NCI-H226 (cell line): ENCODE data around the gene PAPPA2.
"Not testable (repeated sequence)": the region's sequence is repeated elsewhere in the genome, so short reads cannot be mapped to it uniquely, and the experiment has no call there.

Experiments used
- DNase-seq: peaks from one replicate; pipeline ENCODE4 v3.0.0-alpha.2; 2015

PAPPA2 gene

DNA sequence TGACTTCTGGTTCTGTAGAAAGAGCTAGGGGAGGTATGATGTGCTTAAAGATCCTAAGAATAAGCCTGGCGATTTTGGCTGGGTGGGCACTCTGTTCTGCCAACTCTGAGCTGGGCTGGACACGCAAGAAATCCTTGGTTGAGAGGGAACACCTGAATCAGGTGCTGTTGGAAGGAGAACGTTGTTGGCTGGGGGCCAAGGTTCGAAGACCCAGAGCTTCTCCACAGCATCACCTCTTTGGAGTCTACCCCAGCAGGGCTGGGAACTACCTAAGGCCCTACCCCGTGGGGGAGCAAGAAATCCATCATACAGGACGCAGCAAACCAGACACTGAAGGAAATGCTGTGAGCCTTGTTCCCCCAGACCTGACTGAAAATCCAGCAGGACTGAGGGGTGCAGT is 93.3 kb downstream of the PAPPA2 start:
- no peak for DNase-seq

DNA sequence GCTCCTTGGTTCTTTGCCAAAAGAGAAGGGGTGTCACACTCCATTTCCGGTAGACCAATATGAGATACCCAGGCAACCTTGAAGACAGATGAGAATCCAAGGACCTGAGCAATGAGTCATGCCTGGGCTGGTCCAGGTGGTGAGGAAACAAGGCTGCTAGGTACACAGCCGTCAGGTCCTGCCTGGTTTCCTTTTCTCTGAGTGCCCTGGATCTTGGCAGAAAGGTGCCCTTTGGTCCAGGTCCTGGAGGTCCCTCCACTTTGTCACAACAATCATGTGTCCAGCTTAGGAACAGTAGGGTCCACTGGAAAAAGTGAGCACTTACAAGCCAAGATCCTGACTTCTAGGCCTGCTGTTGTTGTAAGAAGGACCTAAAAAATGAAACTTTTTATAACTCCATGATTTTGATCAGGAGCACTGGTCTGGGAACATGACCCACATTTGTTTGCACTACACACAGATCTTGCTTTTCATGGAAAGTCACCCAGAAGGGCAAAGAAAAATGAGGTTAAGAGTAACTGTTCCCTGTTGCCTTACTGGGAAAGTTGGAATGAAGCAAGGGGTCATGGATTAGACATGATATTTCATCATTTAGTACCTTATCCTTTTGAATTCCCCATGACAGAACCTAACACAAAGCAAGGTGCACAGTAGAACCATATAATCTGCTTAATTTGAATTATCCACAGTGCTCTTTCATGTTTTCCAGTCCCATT is 94.7 kb downstream of the PAPPA2 start:
- DNase-seq = no peak

GRCh38 chr1:176558561-176558960 is 95.6 kb downstream of the PAPPA2 start:
- DNase-seq = no peak

DNA sequence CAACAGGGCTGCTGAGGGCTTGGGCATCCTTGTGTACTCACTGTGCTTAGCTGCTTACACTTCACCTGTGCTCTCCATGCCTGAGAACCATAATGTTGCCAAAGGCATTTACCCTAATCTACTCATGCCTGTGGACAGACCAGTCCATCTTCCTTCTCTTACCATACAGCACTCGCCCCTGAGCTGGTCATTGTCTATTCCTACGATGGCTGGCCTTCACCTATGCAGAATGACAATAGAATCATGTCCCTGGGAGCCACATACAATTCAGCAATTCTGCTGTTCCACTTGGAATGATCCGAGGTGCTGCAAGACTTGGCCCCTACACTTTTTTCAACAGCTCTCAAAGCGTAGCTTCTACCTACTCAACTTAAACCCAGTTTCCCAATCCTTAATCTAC is 96.5 kb downstream of the PAPPA2 start:
- DNase-seq = no peak

GRCh38 chr1:176559878-176560277 is 96.9 kb downstream of the PAPPA2 start:
- DNase-seq = peak; percentile 7

DNA sequence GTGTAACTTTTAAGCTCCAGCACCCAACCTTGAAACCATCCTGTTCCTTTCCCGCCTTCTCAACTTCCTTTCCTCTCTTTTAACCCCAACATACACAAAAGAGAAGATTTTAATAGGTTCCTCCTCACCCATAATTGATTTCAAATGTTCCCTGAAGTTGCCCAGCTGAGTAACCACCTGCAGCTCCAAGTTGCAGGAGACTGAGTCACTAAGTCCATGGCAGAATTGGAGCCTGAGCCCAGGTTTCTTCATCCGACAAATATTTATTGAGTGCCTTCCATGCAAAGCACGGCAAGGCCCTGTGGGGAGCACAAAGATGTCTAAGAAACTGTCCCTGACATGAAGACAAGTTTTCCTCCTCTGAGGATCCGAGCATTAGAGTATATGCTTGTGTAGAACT is 97.7 kb downstream of the PAPPA2 start:
- no peak for DNase-seq

DNA sequence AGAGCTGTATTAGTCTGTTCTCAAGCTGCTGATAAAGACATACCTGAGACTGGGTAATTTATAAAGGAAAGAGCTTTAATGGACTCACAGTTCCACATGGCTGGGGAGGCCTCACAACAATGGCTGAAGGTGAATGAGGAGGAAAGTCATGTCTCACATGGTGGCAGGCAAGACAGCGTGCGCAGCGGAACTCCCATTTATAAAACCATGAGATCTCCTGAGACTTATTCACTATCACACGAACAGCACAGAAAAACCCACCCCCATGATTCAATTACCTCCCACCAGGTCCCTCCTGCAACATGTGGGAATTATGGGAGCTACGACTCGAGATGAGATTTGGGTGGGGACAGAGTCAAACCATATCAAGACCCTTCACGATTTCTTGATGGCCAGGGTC is 98.8 kb downstream of the PAPPA2 start:
- not testable (repeated sequence) for DNase-seq

DNA sequence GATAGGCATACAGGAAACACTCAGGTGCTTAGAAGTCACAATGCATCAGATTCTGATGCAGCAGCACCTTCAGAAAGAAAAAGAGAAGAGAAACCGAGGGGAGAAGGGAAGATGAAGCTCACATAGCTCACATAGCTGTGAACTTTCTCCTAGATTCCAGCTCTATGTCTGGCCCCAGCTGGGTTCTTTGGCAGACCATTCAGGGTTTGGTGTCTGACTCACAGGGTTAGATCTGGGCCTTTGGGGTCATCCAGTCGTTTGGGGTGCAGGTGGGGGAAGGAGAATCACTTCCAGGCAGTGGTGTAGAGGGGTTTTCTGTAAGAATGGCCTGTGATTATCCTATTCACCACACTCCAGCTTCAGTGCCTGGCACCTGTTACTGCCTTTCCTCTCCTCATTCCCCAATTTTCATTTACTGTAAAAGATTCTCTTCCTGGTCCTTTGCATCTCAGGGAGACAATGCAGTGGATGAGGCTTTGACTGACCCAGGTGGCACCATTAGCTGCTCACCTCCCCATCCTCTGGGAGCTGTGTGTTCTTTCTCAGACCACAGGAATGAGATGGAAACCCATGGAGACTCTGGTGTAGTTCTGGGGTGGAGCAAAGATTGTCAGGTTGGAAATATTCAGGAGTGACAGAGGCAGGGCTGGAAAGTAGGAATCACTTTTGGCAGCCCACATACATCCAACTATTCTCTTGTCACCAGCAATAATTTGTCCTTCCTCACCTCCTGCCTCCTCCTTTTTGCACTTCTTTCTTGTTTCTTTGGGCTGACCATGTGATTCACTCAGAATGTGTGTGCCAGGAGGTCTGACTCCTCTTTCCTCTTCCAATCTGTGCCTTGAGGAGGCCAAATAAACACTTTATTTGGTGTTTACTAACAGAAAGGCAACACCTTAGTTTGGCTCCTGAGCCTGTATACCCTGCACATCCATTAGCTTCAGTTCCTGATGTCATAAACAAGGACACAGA is 103.3 kb downstream of the PAPPA2 start:
- no peak for DNase-seq

- DNase-seq = no peak
Measured at GRCh38 chr1:176567190-176567794, 104.3 kb downstream of the PAPPA2 start.

DNA sequence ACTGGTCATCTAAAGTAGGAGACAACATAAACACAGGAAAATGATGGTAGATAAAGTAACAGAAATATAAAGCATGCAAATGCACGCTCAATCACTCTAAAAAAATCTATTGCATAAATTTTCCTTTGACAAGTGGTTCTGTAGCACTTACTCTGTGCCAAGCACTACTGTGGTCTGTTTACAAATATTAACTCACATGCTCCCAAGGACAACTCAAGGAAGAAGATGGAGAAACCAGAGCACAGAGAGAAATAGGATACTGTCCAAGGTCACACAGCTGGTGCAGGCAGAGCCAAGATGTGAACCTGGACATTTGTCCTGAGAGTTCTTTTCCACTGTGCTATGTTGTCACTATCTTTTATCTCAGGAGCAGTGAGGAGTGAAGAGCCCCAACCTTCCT is 105.2 kb downstream of the PAPPA2 start:
- no peak for DNase-seq

DNA sequence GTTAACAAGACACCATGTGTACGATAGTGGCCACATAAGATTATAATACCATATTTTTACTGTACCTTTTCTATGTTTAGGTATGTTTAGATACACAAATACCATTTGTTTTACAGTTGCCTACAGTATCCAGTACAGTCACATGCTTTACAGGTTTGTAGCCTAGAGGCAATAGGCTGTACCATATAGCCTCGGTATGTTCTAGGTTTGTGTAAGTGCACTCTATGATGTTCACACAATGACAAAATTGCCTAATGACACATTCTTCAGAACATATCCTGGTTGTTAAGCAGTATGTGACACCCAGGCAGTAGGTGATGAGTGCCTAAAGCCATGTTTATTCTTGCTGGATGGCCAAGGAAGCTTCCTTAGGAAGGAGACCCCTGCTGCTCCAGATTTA is 111.8 kb downstream of the PAPPA2 start:
- no peak for DNase-seq

DNA sequence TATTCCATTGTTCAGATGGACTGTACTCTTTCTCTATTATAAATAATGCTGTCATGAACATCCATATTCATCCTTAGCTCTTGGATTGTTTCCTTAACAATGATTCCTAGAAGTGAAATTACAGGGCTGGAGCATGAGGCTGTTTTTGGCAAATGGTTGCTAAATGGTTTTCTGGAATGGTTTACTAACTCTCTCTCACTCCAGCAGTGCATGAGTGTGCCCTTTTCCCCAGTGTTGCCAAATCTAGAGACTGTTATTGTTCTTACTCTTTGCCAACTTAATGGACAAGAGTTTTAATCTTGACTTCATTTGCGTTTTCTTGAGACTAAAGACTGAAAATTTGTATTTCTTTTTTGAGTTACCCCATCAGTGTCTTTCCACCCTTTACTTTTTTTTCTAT is 113.0 kb downstream of the PAPPA2 start:
- DNase-seq = no peak

DNA sequence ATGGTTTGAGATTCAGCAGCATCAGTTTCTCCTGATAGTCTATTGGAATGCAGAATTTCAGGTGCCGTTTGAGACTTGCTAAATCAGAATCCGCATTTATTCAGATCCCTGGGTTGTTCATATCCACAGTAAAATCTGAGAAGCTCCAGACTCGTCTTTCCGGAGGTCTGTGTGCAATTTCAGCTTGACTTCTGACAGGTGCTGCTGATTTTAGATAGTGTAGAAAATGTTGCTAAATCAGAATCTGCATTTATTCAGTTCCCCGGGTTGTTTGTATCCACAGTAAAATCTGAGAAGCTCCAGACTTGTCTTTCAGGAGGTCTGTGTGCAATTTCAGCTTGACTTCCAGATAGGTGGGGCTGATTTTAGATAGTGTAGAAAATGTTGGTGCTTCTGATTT is 113.7 kb downstream of the PAPPA2 start:
- no peak for DNase-seq

DNA sequence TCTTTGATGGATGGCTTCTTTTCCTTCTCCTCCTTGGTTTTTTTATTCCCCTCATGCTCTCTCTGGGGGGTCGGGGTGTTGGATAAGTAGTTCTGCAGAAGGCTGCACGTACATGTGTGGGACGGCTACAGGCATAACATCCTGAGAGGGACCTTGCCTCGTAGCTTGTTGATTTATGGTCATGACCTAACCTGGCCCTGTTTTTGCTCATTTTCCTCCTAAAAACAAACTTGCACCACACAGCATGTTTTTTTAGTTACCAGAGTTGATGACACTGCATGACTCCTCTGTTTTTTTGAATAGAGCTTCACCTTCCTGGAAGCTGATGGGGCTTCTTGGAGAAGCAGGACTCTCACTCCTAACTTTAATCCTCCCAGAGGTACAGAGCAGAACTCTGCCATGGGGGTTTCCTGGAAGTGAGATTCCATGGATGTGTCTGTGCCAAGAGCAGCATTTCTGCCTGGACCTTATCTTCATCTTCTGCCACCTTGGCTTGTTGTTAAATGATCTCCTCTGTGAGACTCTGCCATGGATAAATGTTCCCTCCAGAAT is 114.7 kb downstream of the PAPPA2 start:
- DNase-seq = no peak

DNA sequence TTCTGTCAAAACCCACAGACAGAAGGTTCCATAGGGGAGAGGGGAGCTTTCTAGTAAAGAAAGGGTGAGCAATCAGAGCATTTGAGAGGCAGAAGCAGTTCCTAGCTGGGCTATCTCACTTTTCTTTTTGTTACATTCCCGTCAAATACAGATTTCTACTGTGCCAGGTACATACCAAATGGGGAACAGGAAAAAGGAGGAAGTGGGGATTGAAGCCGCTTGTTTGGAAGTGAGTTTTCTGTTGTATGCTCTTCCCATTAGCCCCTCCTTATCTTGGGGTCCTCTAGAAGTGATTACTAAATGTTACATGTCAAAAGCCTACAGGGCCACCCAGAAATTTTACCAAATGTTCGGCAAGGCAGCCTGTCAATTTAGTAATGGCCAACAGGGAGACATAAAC is 116.1 kb downstream of the PAPPA2 start:
- DNase-seq = no peak

DNA sequence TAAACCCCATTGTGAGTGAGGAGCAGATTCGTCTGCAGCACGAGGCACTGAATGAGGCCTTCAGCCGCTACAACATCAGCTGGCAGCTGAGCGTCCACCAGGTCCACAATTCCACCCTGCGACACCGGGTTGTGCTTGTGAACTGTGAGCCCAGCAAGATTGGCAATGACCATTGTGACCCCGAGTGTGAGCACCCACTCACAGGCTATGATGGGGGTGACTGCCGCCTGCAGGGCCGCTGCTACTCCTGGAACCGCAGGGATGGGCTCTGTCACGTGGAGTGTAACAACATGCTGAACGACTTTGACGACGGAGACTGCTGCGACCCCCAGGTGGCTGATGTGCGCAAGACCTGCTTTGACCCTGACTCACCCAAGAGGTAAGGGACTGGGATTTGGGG is 132.2 kb downstream of the PAPPA2 start:
- no peak for DNase-seq

- no peak for DNase-seq
Measured at GRCh38 chr1:176601348-176601747, 138.4 kb downstream of the PAPPA2 start.

GRCh38 chr1:176602388-176603004 is 139.5 kb downstream of the PAPPA2 start:
- no peak for DNase-seq

GRCh38 chr1:176603696-176604095 is 140.7 kb downstream of the PAPPA2 start:
- DNase-seq = no peak

GRCh38 chr1:176604461-176604860 is 141.5 kb downstream of the PAPPA2 start:
- DNase-seq = no peak

DNA sequence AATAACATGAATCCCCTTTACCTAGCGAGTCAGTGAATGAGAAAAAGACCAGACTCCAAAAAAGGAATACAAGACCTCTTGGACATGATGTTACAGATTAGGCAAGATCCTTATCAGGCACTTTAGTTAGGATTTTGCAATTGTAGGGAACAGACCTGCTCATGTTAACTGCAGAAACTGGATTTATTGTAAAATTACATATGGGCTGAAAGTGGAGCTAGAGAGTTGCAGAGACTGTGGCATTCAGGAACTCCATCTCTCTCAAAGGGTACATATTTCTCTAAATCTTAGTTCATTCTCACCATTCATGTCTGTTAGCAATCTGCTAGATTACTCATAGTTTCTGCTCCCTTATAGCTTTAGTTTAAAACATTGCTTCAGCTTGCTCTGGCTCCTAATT is 142.2 kb downstream of the PAPPA2 start:
- DNase-seq = no peak

DNA sequence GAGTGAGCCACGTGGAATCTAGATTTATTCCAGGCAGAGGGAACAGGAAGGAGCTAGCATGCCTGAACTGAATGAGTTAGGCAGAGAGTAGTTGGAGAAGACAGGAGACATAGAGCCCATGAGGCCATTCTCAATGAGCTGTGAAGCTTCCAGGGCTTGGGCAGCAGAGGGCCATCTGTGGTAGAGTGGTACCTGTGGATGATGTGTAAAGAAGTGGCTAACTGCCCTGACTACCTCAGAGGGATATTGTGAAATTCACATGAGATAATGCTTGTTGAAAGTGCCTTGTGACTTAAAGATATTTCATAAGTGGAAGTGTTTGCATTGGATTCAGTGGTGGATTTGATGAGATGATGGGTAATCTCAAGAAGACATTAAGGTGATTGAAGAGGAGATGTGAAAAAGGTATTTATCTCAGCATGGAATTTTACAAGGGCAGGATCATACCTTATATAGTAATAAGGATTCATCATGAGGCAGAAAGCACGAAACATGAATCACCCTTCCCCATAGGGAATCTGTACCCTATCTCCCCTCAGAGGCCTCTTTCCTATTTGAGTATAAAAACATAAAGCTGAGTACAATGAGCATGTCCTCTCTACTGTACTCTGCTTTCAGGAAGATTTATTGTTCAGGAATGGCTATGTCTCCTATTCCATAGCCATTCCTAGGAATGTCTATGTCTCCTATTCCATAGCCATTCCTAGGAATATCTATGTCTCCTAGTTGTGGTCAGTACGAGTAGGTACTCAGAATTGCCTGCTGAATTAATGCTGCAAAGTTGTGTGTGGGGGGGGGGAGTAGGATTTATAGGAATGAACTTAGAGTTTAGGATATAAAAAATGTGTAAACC is 146.8 kb downstream of the PAPPA2 start:
- DNase-seq = no peak
